ENCODE results near the gene RAB31.

RAB31 gene

GRCh38 chr18:9831036-9831722, 123.1 kb downstream of the RAB31 start:
- no peak for DNase-seq (ENCODE audit: extremely low spot score)
- no peak for TF ChIP-seq CTCF (IDR thresholded peaks at IDR 0.05; ENCODE audit: control extremely low read depth, extremely low read depth, low read depth, missing control alignments)
- ChIA-PET CTCF (interaction anchor here (1.4 kb wide), 1 partner anchor 28 kb away, joined by 3 read pairs; no protein-coding TSS in a partner anchor), POLR2A (no interaction called here)

GRCh38 chr18:9831723-9832199, 123.7 kb downstream of the RAB31 start:
- TF ChIP-seq CTCF (IDR thresholded peaks at IDR 0.05; ENCODE audit: control extremely low read depth, extremely low read depth, low read depth, missing control alignments), result no peak
- ChIA-PET CTCF (interaction anchor here (1.0 to 1.4 kb wide), 2 partner anchors 15 to 28 kb away, joined by 3 read pairs; no protein-coding TSS in a partner anchor), POLR2A (no interaction called here)
- DNase-seq (ENCODE audit: extremely low spot score), result no peak

GRCh38 chr18:9832871-9833270, 124.8 kb downstream of the RAB31 start:
- no peak for TF ChIP-seq CTCF (IDR thresholded peaks at IDR 0.05; ENCODE audit: control extremely low read depth, extremely low read depth, low read depth, missing control alignments)
- no peak for DNase-seq (ENCODE audit: extremely low spot score)
- ChIA-PET CTCF (interaction anchor here (1.0 kb wide), 1 partner anchor 14 kb away, joined by 3 read pairs; no protein-coding TSS in a partner anchor), POLR2A (no interaction called here)

GRCh38 chr18:9834551-9834950, 126.5 kb downstream of the RAB31 start:
- ChIA-PET POLR2A (no interaction called here), CTCF (interaction anchor here (0.6 to 1.6 kb wide), 2 partner anchors 15 to 27 kb away, joined by 3 to 4 read pairs; no protein-coding TSS in a partner anchor)
- TF ChIP-seq CTCF (IDR thresholded peaks at IDR 0.05; ENCODE audit: control extremely low read depth, extremely low read depth, low read depth, missing control alignments), result no peak
- DNase-seq (ENCODE audit: extremely low spot score), result no peak

GRCh38 chr18:9835113-9835755, 127.1 kb downstream of the RAB31 start:
- POLR2A ChIA-PET, result no interaction called here
- DNase-seq (ENCODE audit: extremely low spot score), result no peak
- no peak for TF ChIP-seq CTCF (IDR thresholded peaks at IDR 0.05; ENCODE audit: control extremely low read depth, extremely low read depth, low read depth, missing control alignments)
- CTCF ChIA-PET, result interaction anchor here (0.6 to 1.6 kb wide), 3 partner anchors 12 to 26 kb away, joined by 3 to 4 read pairs (median 3); no protein-coding TSS in a partner anchor

GRCh38 chr18:9835825-9836224, 127.7 kb downstream of the RAB31 start:
- CTCF ChIA-PET, result interaction anchor here (1.2 kb wide), 1 partner anchor 11 kb away, joined by 3 read pairs; no protein-coding TSS in a partner anchor
- POLR2A ChIA-PET, result no interaction called here
- DNase-seq (ENCODE audit: extremely low spot score), result no peak
- TF ChIP-seq CTCF (IDR thresholded peaks at IDR 0.05; ENCODE audit: control extremely low read depth, extremely low read depth, low read depth, missing control alignments), result no peak
